ENCODE measurements around the gene HEXIM2.
A peak's percentile ranks its signal among the peaks of the same experiment; 100 is the strongest.

The HEXIM2 gene

GRCh38 chr17:45175759-45176115 is 14.1 kb downstream of the HEXIM2 start:
- Histone ChIP-seq H2AFZ (peak overlapping the region; percentile 57), H3K4me1 (peaks cover 26% of the 10 kb centered on the region), H3K9me3 (ENCODE audit: control insufficient read depth, low read length) (no peaks in the 10 kb centered on the region), H3K4me3 (ENCODE audit: low read depth, low read length) (no peak overlapping the region), H3K79me2 (no peaks in the 10 kb centered on the region), H3K36me3 (ENCODE audit: control insufficient read depth, insufficient read depth, low read length) (no peaks in the 10 kb centered on the region), H3K4me2 (ENCODE audit: low read length) (no peak overlapping the region), H3K27ac (no peak overlapping the region), H3K27me3 (ENCODE audit: control insufficient read depth, insufficient read depth, low read length) (no peaks in the 10 kb centered on the region), H3K9ac (no peak overlapping the region)
- TF ChIP-seq CTCF (IDR thresholded peaks at IDR 0.05) = no peak

- Histone ChIP-seq H2AFZ (no peak overlapping the region), H3K27ac (no peak overlapping the region)
Observed at GRCh38 chr17:45177563-45177962, 15.9 kb downstream of the HEXIM2 start.

GRCh38 chr17:45184144-45184543 is 22.5 kb downstream of the HEXIM2 start:
- H2AFZ ChIP-seq = no peak overlapping the region
- no peak overlapping the region for H3K27ac ChIP-seq
- no peaks in the 10 kb centered on the region for H3K9me3 ChIP-seq (ENCODE audit: control insufficient read depth, low read length)
- no peak overlapping the region for H3K4me2 ChIP-seq (ENCODE audit: low read length)
- H3K4me3 ChIP-seq (ENCODE audit: low read depth, low read length) = no peak overlapping the region
- no peaks in the 10 kb centered on the region for H3K79me2 ChIP-seq
- H3K9ac ChIP-seq = no peak overlapping the region
- TF ChIP-seq CTCF (IDR thresholded peaks at IDR 0.05) = no peak
- H3K4me1 ChIP-seq = no peaks in the 10 kb centered on the region
- H3K36me3 ChIP-seq (ENCODE audit: control insufficient read depth, insufficient read depth, low read length) = no peaks in the 10 kb centered on the region
- no peaks in the 10 kb centered on the region for H3K27me3 ChIP-seq (ENCODE audit: control insufficient read depth, insufficient read depth, low read length)

More at GRCh38 chr17:45177563-45177962, 15.9 kb downstream of the HEXIM2 start:
- H3K9ac ChIP-seq = no peak overlapping the region
- no peak overlapping the region for H3K4me3 ChIP-seq (ENCODE audit: low read depth, low read length)
- H3K4me1 ChIP-seq = peaks cover 9% of the 10 kb centered on the region
- TF ChIP-seq CTCF (IDR thresholded peaks at IDR 0.05) = no peak
- H3K79me2 ChIP-seq = no peaks in the 10 kb centered on the region
- H3K4me2 ChIP-seq (ENCODE audit: low read length) = no peak overlapping the region
- H3K36me3 ChIP-seq (ENCODE audit: control insufficient read depth, insufficient read depth, low read length) = no peaks in the 10 kb centered on the region
- no peaks in the 10 kb centered on the region for H3K27me3 ChIP-seq (ENCODE audit: control insufficient read depth, insufficient read depth, low read length)
- H3K9me3 ChIP-seq (ENCODE audit: control insufficient read depth, low read length) = no peaks in the 10 kb centered on the region

GRCh38 chr17:45186801-45187354 is 25.2 kb downstream of the HEXIM2 start:
- no peak for TF ChIP-seq CTCF (IDR thresholded peaks at IDR 0.05)
- Histone ChIP-seq H3K4me1 (no peaks in the 10 kb centered on the region), H3K4me2 (ENCODE audit: low read length) (no peak overlapping the region), H3K9ac (no peak overlapping the region), H3K27me3 (ENCODE audit: control insufficient read depth, insufficient read depth, low read length) (no peaks in the 10 kb centered on the region), H2AFZ (no peak overlapping the region), H3K4me3 (ENCODE audit: low read depth, low read length) (no peak overlapping the region), H3K27ac (no peak overlapping the region), H3K36me3 (ENCODE audit: control insufficient read depth, insufficient read depth, low read length) (no peaks in the 10 kb centered on the region), H3K9me3 (ENCODE audit: control insufficient read depth, low read length) (no peaks in the 10 kb centered on the region), H3K79me2 (no peaks in the 10 kb centered on the region)

GRCh38 chr17:45189009-45189408 is 27.3 kb downstream of the HEXIM2 start:
- Histone ChIP-seq H3K4me3 (ENCODE audit: low read depth, low read length) (no peak overlapping the region), H3K9me3 (ENCODE audit: control insufficient read depth, low read length) (no peaks in the 10 kb centered on the region), H3K27me3 (ENCODE audit: control insufficient read depth, insufficient read depth, low read length) (no peaks in the 10 kb centered on the region), H3K27ac (no peak overlapping the region), H3K4me2 (ENCODE audit: low read length) (no peak overlapping the region), H3K9ac (no peak overlapping the region), H3K36me3 (ENCODE audit: control insufficient read depth, insufficient read depth, low read length) (no peaks in the 10 kb centered on the region), H3K79me2 (no peaks in the 10 kb centered on the region), H3K4me1 (no peaks in the 10 kb centered on the region), H2AFZ (no peak overlapping the region)
- no peak for TF ChIP-seq CTCF (IDR thresholded peaks at IDR 0.05)

All from parathyroid adenoma (tissue), 2 donors.